ENCODE data around the gene RABAC1. TPM values are rescaled to one million over a fixed set of nuclear protein-coding genes. Genes with fewer than 3 reads are reported as not detected.

The RABAC1 gene
- total and polyA plus RNA-seq, 9 of the 15 experiments (the other 6 are each of a cell fraction or from before 2014, with no cell fraction given), result 2.4 to 28.1 (median 9.3) TPM

- no peak for TF ChIP-seq CHD4 (IDR thresholded peaks at IDR 0.05; ENCODE audit: insufficient read depth, insufficient replicate concordance, low read depth, low read length, poor library complexity, severe bottlenecking)
- TF ChIP-seq TEAD2 (tag; IDR thresholded peaks at IDR 0.05), result no peak
- peak; percentile 42; the same call in 1 of the 2 replicates for TF ChIP-seq ATF7 (IDR thresholded peaks at IDR 0.05)
- TF ChIP-seq PHF8 (IDR thresholded peaks at IDR 0.05; ENCODE audit: borderline replicate concordance, low read length), result peak; percentile 44; the same call in 1 of the 2 replicates
- no peak for TF ChIP-seq HNRNPL (IDR thresholded peaks at IDR 0.05; ENCODE audit: low read depth, low read length)
- TF ChIP-seq, protein P1, sequence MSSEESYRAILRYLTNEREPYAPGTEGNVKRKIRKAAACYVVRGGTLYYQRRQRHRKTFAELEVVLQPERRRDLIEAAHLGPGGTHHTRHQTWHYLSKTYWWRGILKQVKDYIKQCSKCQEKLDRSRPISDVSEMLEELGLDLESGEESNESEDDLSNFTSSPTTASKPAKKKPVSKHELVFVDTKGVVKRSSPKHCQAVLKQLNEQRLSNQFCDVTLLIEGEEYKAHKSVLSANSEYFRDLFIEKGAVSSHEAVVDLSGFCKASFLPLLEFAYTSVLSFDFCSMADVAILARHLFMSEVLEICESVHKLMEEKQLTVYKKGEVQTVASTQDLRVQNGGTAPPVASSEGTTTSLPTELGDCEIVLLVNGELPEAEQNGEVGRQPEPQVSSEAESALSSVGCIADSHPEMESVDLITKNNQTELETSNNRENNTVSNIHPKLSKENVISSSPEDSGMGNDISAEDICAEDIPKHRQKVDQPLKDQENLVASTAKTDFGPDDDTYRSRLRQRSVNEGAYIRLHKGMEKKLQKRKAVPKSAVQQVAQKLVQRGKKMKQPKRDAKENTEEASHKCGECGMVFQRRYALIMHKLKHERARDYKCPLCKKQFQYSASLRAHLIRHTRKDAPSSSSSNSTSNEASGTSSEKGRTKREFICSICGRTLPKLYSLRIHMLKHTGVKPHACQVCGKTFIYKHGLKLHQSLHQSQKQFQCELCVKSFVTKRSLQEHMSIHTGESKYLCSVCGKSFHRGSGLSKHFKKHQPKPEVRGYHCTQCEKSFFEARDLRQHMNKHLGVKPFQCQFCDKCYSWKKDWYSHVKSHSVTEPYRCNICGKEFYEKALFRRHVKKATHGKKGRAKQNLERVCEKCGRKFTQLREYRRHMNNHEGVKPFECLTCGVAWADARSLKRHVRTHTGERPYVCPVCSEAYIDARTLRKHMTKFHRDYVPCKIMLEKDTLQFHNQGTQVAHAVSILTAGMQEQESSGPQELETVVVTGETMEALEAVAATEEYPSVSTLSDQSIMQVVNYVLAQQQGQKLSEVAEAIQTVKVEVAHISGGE (CRISPR knock-in tag; IDR thresholded peaks at IDR 0.05), result 0 out of 6 replicates have a peak, but pooled peaks of 1 of the 3 experiments have one; percentile 28
- TF ChIP-seq FOXK2 (conservative IDR thresholded peaks at IDR 0.05 in 1 of 2, IDR thresholded peaks at IDR 0.05 in 1 of 2; ENCODE audit: low read depth in 2 of 2), result peak in 1 of 2 experiments; percentile 58; a peak in 2 of 4 replicates
- no peak for TF ChIP-seq SIN3B (IDR thresholded peaks at IDR 0.05; ENCODE audit: low read depth)
- peak; percentile 88 for TF ChIP-seq BHLHE40 (IDR thresholded peaks at IDR 0.05; ENCODE audit: low read length)
- peak; percentile 53 for TF ChIP-seq TBP (optimal IDR thresholded peaks at IDR 0.05; ENCODE audit: low read depth, low read length)
- TF ChIP-seq THRAP3 (IDR thresholded peaks at IDR 0.05; ENCODE audit: borderline replicate concordance), result no peak
- peak; percentile 38 for TF ChIP-seq ETV1 (tag; conservative IDR thresholded peaks at IDR 0.05; ENCODE audit: low read depth)
- TF ChIP-seq, protein P2, sequence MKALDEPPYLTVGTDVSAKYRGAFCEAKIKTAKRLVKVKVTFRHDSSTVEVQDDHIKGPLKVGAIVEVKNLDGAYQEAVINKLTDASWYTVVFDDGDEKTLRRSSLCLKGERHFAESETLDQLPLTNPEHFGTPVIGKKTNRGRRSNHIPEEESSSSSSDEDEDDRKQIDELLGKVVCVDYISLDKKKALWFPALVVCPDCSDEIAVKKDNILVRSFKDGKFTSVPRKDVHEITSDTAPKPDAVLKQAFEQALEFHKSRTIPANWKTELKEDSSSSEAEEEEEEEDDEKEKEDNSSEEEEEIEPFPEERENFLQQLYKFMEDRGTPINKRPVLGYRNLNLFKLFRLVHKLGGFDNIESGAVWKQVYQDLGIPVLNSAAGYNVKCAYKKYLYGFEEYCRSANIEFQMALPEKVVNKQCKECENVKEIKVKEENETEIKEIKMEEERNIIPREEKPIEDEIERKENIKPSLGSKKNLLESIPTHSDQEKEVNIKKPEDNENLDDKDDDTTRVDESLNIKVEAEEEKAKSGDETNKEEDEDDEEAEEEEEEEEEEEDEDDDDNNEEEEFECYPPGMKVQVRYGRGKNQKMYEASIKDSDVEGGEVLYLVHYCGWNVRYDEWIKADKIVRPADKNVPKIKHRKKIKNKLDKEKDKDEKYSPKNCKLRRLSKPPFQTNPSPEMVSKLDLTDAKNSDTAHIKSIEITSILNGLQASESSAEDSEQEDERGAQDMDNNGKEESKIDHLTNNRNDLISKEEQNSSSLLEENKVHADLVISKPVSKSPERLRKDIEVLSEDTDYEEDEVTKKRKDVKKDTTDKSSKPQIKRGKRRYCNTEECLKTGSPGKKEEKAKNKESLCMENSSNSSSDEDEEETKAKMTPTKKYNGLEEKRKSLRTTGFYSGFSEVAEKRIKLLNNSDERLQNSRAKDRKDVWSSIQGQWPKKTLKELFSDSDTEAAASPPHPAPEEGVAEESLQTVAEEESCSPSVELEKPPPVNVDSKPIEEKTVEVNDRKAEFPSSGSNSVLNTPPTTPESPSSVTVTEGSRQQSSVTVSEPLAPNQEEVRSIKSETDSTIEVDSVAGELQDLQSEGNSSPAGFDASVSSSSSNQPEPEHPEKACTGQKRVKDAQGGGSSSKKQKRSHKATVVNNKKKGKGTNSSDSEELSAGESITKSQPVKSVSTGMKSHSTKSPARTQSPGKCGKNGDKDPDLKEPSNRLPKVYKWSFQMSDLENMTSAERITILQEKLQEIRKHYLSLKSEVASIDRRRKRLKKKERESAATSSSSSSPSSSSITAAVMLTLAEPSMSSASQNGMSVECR (CRISPR knock-in tag; IDR thresholded peaks at IDR 0.05), result no peak
- no peak for TF ChIP-seq MCM2 (IDR thresholded peaks at IDR 0.05; ENCODE audit: low read depth)
- TF ChIP-seq RBM34 (IDR thresholded peaks at IDR 0.05; ENCODE audit: borderline replicate concordance, insufficient read depth, low read length), result no peak
- TF ChIP-seq SIN3A (IDR thresholded peaks at IDR 0.05; ENCODE audit: borderline replicate concordance in 2 of 2, control insufficient read depth in 1 of 2, low read depth in 2 of 2, low read length in 2 of 2), result no peak
- TF ChIP-seq MNT (conservative IDR thresholded peaks at IDR 0.05), result peak in 1 of 2 experiments; percentile 80; a peak in 3 of 4 replicates
- TF ChIP-seq SPI1 (IDR thresholded peaks at IDR 0.05; ENCODE audit: borderline replicate concordance, low read depth, low read length), result peak; percentile 81
Observed at GRCh38 chr19:41930322-41930722, 28.8 kb downstream of the RABAC1 start (continued).
